ENCODE results near the gene SOX5.
"Not testable (repeated sequence)": the region's sequence is repeated elsewhere in the genome, so short reads cannot be mapped to it uniquely, and the experiment has no call there.

SOX5 gene

DNA sequence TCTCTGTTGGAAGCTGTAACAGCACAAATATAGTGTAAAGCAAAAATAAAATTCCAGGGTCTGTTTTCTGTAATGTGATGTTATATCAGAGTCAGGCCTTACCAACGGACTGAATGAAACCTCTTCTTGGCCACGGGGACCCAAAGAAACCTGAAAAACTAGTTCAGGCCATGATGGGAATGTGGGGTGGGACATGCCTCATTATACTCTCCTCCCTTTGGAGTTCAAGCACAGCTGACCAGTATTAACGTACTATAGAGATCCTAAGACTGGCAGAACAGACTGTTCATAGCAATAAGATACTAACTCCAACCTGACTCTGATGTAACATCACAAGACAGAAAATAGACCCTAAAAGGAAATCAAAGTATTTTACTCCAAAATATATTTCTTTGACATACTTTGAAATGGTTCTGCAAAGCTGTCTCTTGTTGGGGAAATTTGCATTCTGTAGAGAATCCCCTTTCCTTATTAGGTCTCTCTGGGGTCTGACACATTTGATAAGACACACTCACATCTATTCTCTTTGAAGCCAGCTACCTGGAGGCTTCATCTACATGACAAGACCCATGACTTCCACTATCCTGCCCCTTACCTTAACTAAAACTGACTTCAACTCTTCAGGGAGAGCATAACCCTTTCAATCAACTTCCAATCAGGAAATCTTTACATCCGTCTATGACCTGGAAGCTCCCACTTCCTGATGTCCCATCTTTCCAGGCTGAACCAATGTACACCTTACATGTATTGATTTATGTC, 444.6 kb downstream of the SOX5 start:
- in situ Hi-C loops (cut with HindIII; ENCODE audit: low sequenced_read_pairs), result no loop called here

DNA sequence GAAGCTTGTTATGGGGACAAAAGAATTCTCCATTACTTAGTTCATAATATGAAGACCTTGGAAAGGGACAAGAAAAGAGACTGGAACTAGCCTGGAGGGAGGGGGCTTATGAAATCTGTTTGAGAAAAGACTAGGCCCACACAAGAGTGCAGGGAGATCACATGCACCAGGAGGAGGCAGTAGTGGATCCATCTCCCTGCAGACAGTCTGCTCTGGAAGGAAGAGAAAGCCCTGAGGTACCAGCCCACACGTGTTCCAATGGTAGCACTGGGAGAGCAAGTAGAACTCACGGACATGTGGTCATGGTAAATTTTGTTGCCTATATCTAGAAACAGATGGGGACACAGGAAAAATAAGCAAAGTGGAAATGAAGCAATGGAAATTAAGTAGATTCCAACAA, 445.4 kb downstream of the SOX5 start:
- in situ Hi-C loops (cut with HindIII; ENCODE audit: low sequenced_read_pairs), result no loop called here

DNA sequence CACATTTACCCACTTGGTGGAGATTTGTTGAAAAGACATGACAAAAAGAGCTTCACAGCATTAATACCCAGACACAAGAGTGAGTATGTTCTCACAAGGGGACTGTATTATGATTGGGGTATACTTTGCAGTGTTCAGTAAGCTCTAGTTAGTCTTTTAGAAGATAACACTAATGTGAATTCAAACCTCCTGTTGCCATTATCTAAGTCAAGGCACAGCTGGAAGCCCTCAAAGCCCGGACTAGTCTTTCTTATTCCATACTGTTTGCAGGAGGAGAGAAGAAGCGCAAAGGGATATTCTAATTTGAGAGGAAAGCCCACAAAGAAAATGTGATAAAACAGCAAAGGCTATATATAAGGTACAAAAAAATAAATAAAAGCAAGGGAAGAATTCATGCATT, 445.9 kb downstream of the SOX5 start:
- in situ Hi-C loops (cut with HindIII; ENCODE audit: low sequenced_read_pairs), result no loop called here

DNA sequence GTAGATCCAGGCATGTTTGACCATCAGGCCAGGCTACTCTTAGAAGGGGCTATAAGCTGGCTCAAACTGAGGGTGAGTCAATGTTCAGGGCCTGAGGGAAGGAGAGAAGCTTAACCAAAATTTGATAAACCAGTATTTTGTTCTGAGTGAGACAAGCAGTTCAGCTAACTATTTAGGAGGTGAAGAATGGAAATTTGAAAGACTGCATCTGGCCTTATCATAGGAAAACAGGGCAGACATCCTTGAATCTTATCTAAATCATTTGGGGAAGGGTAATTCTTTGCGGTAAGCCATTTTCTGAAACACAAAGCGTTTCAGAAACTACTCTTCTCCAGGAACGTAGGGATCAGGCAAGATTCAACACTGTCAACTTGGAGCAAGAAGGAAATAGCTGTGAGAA, 447.2 kb downstream of the SOX5 start:
- in situ Hi-C loops (cut with HindIII; ENCODE audit: low sequenced_read_pairs), result no loop called here

DNA sequence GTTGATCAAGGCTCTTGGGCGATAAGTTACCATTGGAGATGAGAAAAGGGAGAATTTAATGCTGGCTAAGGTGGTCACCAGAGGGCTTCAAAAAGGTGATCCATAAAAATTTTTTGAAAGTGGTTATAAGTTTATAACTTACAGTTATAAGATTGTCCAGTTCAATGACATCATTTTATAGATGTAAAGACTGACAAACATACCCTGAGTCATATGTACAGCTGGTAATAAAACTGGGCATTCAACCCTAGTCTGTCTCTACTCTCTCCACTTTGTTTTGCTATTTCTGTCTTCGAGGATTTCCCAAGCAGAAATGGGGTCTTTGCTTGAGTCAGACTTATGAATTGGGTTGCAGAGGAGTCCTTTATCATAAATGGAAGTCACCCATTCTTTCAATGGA, 454.0 kb downstream of the SOX5 start:
- in situ Hi-C loops (cut with HindIII; ENCODE audit: low sequenced_read_pairs), result no loop called here

DNA sequence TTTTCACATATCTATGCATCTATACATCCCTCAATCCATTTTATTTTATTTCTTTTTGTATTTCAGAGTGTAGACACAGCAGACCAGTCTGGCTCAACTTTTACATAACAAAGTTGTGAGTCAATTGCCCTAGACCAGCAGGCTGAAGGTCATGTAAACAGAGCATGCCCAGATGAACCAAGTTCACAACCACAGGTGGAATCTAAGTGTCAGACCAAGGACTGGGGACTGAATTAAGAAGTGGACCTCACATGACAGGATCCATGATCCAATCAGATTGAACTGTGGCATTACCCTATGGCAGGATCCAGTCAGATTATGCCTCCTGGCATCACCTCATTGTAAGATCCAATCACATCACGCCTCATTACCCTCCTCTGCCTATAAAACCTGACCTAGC, 455.8 kb downstream of the SOX5 start:
- in situ Hi-C loops (cut with HindIII; ENCODE audit: low sequenced_read_pairs), result no loop called here

DNA sequence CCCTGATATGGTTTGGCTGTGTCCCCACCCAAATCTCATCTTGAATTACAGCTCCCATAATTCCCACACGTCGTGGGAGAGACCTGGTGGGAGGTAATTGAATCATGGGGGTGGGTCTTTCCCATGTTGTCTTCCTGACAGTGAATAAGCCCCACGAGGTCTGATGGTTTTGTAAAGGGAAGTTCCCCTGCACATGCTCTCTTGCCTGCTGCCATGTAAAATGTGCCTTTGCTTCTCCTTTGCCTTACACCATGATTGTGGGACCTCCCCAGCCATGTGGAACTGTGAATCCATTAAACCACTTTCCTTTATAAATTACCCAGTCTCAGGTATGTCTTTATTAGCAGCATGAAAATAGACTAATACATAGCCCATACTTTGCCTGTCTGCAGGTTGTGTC, 458.4 kb downstream of the SOX5 start:
- in situ Hi-C loops (cut with HindIII; ENCODE audit: low sequenced_read_pairs), result not testable (repeated sequence)

DNA sequence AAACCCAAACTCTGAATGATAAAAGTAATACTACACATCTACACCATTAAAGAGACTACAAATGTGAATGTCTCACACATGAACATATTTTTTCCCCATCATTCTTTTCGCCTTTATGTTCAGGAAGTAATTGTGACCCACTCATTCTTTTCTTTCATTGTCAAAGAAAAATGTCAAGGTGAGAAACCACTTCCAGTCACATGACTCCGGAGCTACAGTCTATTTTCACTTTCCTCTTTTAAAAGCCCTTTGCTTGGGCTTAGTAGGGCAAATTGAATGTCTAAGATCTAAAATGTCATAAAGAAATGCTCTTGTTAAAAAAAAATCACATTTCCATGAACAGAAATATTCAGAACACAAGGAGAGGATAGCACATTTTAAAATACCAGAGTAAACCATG, 461.3 kb downstream of the SOX5 start:
- in situ Hi-C loops (cut with HindIII; ENCODE audit: low sequenced_read_pairs), result no loop called here

DNA sequence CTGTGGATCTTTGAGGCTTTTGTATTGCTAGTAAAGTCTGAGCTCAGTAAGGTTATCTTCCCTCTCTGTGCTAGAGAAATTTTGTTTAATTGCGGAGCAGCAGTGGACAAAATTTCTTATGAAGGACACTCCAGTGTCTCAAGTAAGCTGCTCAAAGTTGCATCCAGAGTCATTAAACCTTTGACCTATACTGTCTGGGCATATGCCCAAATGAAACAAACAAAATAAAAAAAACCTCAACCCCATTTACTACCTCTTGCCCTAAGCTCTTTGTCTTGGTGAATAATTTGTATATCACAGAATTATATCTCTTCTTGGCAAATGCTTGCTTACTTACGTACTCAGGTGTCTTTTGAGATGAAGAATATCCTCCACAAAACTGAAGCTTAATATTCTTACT, 465.2 kb downstream of the SOX5 start:
- in situ Hi-C loops (cut with HindIII; ENCODE audit: low sequenced_read_pairs), result no loop called here

DNA sequence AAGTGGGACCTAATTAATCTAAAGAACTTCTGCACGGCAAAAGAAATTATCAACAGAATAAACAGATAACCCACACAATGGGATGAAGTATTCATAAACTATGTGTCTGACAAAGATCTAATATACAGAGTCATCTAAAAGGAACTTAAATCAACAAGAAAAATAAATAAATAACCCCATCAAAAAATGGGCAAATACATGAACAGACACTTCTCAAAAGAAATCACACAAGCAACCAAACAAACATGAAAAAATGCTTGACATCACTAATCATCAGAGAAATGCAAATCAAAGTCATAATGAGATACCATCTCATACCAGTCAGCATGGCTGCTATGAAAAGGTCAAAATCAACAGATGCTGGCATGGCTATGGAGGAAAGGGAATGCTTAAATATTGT, 466.9 kb downstream of the SOX5 start:
- in situ Hi-C loops (cut with HindIII; ENCODE audit: low sequenced_read_pairs), result no loop called here
